Measurements from ENCODE around the gene LRP1.

- no peak for TF ChIP-seq EZH2 (IDR thresholded peaks at IDR 0.05)
- no peak for TF ChIP-seq POLR2AphosphoS5 (IDR thresholded peaks at IDR 0.05; ENCODE audit: borderline replicate concordance, low read depth, low read length)
- TF ChIP-seq FOXP2 (optimal IDR thresholded peaks at IDR 0.05; ENCODE audit: control extremely low read depth, extremely low read length, insufficient read depth) = no peak
Observed at GRCh38 chr12:57201219-57201618, 72.9 kb downstream of the LRP1 start.

Measured in SK-N-MC (cell line).